Measurements from ENCODE around the gene LLGL1. TPM values are rescaled to one million over a fixed set of nuclear protein-coding genes. Genes with fewer than 3 reads are reported as not detected.

LLGL1 gene
- polyA plus RNA-seq, 3 donors: 0.52 to 10.8 (median 0.76) TPM

DNA sequence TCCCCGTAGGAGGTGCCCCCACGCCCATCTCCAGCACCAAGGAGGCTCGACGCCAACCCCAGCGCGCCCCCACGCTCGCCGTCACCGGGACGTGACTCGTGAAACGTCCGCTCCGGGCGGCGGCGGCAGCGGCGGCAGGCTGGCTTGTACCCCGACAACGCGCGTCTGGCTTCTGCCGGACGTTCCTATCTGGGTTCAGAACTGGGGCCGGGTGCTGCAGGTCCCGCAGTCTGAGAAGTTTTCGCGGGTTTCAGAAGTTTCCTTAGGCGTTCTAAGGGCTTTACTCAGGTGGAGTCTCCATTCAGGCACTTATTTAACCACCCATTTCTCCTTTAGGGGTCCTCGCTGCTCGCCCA is 42.5 kb upstream of the LLGL1 start:
- Histone ChIP-seq H4K20me1 (ENCODE audit: insufficient read depth, low read length) (peaks cover 37% of the 10 kb centered on the region), H3K4me1 (ENCODE audit: control insufficient read depth in 1 of 2, insufficient read depth in 2 of 2, low read length in 2 of 2) (peaks cover 46 to 52% of the 10 kb centered on the region in 2 donors), H3K9ac (ENCODE audit: insufficient read depth, low read length, poor library complexity, severe bottlenecking) (peak overlapping the region; percentile 96), H3K27ac (ENCODE audit: low read depth in 1 of 2, low read length in 2 of 2) (peak overlapping the region; percentile 95 to 96), H3K36me3 (replicated peaks in 1 of 2; ENCODE audit: control insufficient read depth in 1 of 2, insufficient read depth in 2 of 2, low read length in 2 of 2) (peaks cover 4 to 19% of the 10 kb centered on the region in 2 donors), H3K9me3 (replicated peaks in 1 of 2; ENCODE audit: control insufficient read depth in 1 of 2, insufficient read depth in 1 of 2, low read length in 2 of 2) (no peaks in the 10 kb centered on the region), H2AFZ (ENCODE audit: insufficient read depth, low read depth, low read length, poor library complexity, severe bottlenecking) (peak overlapping the region; percentile 85), H3K27me3 (ENCODE audit: control insufficient read depth in 2 of 2, insufficient read depth in 2 of 2, low read length in 2 of 2) (no peaks in the 10 kb centered on the region), H3K79me2 (ENCODE audit: insufficient read depth, low read length) (peaks cover 42% of the 10 kb centered on the region), H3K4me3 (replicated peaks in 1 of 3; ENCODE audit: low read depth in 2 of 3, low read length in 3 of 3) (peak overlapping the region; percentile 58 to 83 (median 80)), H3K4me2 (replicated peaks; ENCODE audit: extremely low read depth, low read length, poor library complexity, severe bottlenecking) (peak overlapping the region; percentile 95)
- Mint-ChIP-seq H3K27me3 (ENCODE audit: low read depth in 3 of 3) (peaks cover 0 to 3% (median 0%) of the 10 kb centered on the region in 3 donors), H3K4me1 (peaks cover 43% of the 10 kb centered on the region), H3K27ac (peak overlapping the region; percentile 97 to 100 (median 99)), H3K4me3 (peak overlapping the region; percentile 88 to 94), H3K9me3 (no peaks in the 10 kb centered on the region), H3K36me3 (peaks cover 16 to 19% of the 10 kb centered on the region in 2 donors)
- intact Hi-C loops (cut with micrococcal nuclease): loop anchor here in 1 of 2 donors (5.0 kb wide), 1 partner anchor 146 kb away; the partner anchor contains the start of genes ATPAF2 and GID4
- TF ChIP-seq, protein P1, sequence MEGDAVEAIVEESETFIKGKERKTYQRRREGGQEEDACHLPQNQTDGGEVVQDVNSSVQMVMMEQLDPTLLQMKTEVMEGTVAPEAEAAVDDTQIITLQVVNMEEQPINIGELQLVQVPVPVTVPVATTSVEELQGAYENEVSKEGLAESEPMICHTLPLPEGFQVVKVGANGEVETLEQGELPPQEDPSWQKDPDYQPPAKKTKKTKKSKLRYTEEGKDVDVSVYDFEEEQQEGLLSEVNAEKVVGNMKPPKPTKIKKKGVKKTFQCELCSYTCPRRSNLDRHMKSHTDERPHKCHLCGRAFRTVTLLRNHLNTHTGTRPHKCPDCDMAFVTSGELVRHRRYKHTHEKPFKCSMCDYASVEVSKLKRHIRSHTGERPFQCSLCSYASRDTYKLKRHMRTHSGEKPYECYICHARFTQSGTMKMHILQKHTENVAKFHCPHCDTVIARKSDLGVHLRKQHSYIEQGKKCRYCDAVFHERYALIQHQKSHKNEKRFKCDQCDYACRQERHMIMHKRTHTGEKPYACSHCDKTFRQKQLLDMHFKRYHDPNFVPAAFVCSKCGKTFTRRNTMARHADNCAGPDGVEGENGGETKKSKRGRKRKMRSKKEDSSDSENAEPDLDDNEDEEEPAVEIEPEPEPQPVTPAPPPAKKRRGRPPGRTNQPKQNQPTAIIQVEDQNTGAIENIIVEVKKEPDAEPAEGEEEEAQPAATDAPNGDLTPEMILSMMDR (IDR thresholded peaks at IDR 0.05): no peak
- WGBS (ENCODE audit: insufficient coverage): under 1% methylated on average over 33 of the region's 33 CpGs
- peak in 1 of 3 donors; percentile 66 for DNase-seq

DNA sequence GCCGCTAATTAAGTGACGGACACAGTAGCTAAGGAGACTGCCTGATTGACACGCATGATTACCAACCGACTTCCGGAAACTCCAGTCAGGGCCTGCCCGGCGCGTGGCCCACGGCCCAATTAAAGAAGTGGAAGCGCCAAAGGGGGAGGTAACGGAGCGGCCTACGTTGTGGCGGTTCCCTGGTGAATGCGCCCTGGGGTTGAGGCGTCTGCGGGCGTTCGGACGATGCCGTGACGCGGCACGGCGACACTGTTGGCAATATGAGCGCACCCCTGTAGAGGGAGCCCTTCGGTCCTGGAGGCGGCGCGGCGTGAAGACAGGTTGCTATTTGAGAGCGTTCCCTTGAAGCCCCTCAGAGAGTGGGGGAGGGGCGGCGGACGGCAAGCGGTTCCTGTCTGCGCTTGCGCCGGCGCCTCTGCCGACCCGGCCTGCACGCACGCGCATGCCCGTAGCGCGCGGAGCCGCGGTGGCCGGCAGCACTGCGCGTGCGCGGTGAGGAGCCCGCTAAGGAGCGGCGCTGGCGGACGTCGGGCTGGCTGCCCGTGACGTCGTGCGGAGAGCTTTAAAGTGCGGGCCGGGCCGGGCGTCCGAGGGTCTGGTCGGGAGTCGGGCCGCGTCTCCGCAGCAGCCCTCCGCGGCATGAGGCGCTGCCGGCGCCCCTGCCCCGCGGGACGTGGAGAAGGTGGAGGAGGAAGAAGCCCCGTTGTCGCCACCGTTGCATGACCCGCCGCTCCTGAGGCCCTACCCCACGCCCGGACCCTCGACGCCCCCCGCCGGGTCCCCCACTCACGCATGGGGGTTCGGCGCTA is 41.9 kb upstream of the LLGL1 start, which contains the start of gene ALKBH5:
Gene ALKBH5 (plus strand): TSS at position 495 of the 809 bp plus-strand sequence. CDS start 416 bp downstream, outside the sequence.
- Mint-ChIP-seq H3K36me3 (peaks cover 22 to 25% of the 10 kb centered on the region in 2 donors), H3K27me3 (ENCODE audit: low read depth in 3 of 3) (peaks cover 0 to 2% (median 0%) of the 10 kb centered on the region in 3 donors), H3K27ac (peak within 1 kb of the TSS; percentile 97 to 100 (median 99)), H3K4me1 (peaks cover 49% of the 10 kb centered on the region), H3K9me3 (no peaks in the 10 kb centered on the region), H3K4me3 (peak within 1 kb of the TSS; percentile 88 to 94)
- peak; percentile 99 to 100 (median 99) for DNase-seq
- peak within 1 kb of the TSS; percentile 95 to 96 for H3K27ac ChIP-seq (ENCODE audit: low read depth in 1 of 2, low read length in 2 of 2)
- H3K36me3 ChIP-seq (replicated peaks in 1 of 2; ENCODE audit: control insufficient read depth in 1 of 2, insufficient read depth in 2 of 2, low read length in 2 of 2): peaks cover 10 to 25% of the 10 kb centered on the region in 2 donors
- H3K79me2 ChIP-seq (ENCODE audit: insufficient read depth, low read length): peaks cover 48% of the 10 kb centered on the region
- intact Hi-C loops (cut with micrococcal nuclease): loop anchor here in 1 of 2 donors (5.0 kb wide), 1 partner anchor 146 kb away; the partner anchor contains the start of genes ATPAF2 and GID4
- H3K27me3 ChIP-seq (ENCODE audit: control insufficient read depth in 2 of 2, insufficient read depth in 2 of 2, low read length in 2 of 2): no peaks in the 10 kb centered on the region
- H4K20me1 ChIP-seq (ENCODE audit: insufficient read depth, low read length): peaks cover 43% of the 10 kb centered on the region
- H3K9me3 ChIP-seq (replicated peaks in 1 of 2; ENCODE audit: control insufficient read depth in 1 of 2, insufficient read depth in 1 of 2, low read length in 2 of 2): no peaks in the 10 kb centered on the region
- H3K4me3 ChIP-seq (replicated peaks in 1 of 3; ENCODE audit: low read depth in 2 of 3, low read length in 3 of 3): peak within 1 kb of the TSS; percentile 80 to 86 (median 83)
- H3K4me2 ChIP-seq (replicated peaks; ENCODE audit: extremely low read depth, low read length, poor library complexity, severe bottlenecking): peak within 1 kb of the TSS; percentile 95
- H3K4me1 ChIP-seq (ENCODE audit: control insufficient read depth in 1 of 2, insufficient read depth in 2 of 2, low read length in 2 of 2): peaks cover 50 to 56% of the 10 kb centered on the region in 2 donors
- TF ChIP-seq, protein P1 (IDR thresholded peaks at IDR 0.05): peak; percentile 31
- under 1% methylated on average over 98 of the region's 98 CpGs for WGBS (ENCODE audit: insufficient coverage)
- peak within 1 kb of the TSS; percentile 96 for H3K9ac ChIP-seq (ENCODE audit: insufficient read depth, low read length, poor library complexity, severe bottlenecking)
- peak within 1 kb of the TSS; percentile 85 for H2AFZ ChIP-seq (ENCODE audit: insufficient read depth, low read depth, low read length, poor library complexity, severe bottlenecking)
